HEK293 (cell line): ENCODE measurements around the gene NUDCD2.

Experiments
- CTCF ChIP-seq: fragments of 450-650 bp; formaldehyde crosslinking; IDR thresholded peaks from 2 replicates; pipeline ENCODE4 v1.5.1; 2016; ENCODE audit warnings: missing biosample characterization, missing genetic modification characterization
- REPIN1 ChIP-seq: fragments of 450-650 bp; formaldehyde crosslinking; IDR thresholded peaks from 2 replicates; pipeline ENCODE4 v1.5.1; 2017; ENCODE audit warnings: missing biosample characterization, missing genetic modification characterization, low read depth
- SP2 ChIP-seq: fragments of 450-650 bp; formaldehyde crosslinking; IDR thresholded peaks from 2 replicates; pipeline ENCODE4 v1.5.1; 2016; ENCODE audit warnings: missing biosample characterization, missing genetic modification characterization
- YY1 ChIP-seq: fragments of 450-650 bp; formaldehyde crosslinking; IDR thresholded peaks from 2 replicates; pipeline ENCODE4 v1.5.1; 2018; ENCODE audit warnings: missing biosample characterization, missing genetic modification characterization
- ZBTB7A ChIP-seq: fragments of 450-650 bp; formaldehyde crosslinking; IDR thresholded peaks from 2 replicates; pipeline ENCODE4 v1.5.1; 2016; ENCODE audit warnings: low read depth, missing biosample characterization, missing genetic modification characterization
- ZNF133 ChIP-seq: fragments of 450-650 bp; formaldehyde crosslinking; IDR thresholded peaks from 2 replicates; pipeline ENCODE4 v1.5.1; 2016; ENCODE audit warnings: missing biosample characterization, missing genetic modification characterization
- ZNF423 ChIP-seq: fragments of 450-650 bp; formaldehyde crosslinking; IDR thresholded peaks from 2 replicates; pipeline ENCODE4 v1.5.1; 2016; ENCODE audit warnings: missing biosample characterization, missing genetic modification characterization
- ZNF530 ChIP-seq: fragments of 450-650 bp; formaldehyde crosslinking; IDR thresholded peaks from 2 replicates; pipeline ENCODE4 v1.5.1; 2016; ENCODE audit warnings: low read depth, missing biosample characterization, missing genetic modification characterization
- ZNF561 ChIP-seq: fragments of 450-650 bp; IDR thresholded peaks from 2 replicates; pipeline ENCODE4 v1.5.1; 2018; ENCODE audit warnings: missing biosample characterization, missing genetic modification characterization, borderline replicate concordance
- ZNF639 ChIP-seq: fragments of 450-650 bp; formaldehyde crosslinking; IDR thresholded peaks from 2 replicates; pipeline ENCODE4 v1.5.1; 2016; ENCODE audit warnings: missing biosample characterization, missing genetic modification characterization
- ZSCAN23 ChIP-seq: fragments of 450-650 bp; formaldehyde crosslinking; IDR thresholded peaks from 2 replicates; pipeline ENCODE4 v1.5.1; 2016; ENCODE audit warnings: missing biosample characterization, missing genetic modification characterization
- TF ChIP-seq, protein P1 (sequence below): fragments of 450-650 bp; formaldehyde crosslinking; IDR thresholded peaks from 2 replicates; pipeline ENCODE4 v1.5.1; 2016; ENCODE audit warnings: missing biosample characterization, missing genetic modification characterization

DNA sequence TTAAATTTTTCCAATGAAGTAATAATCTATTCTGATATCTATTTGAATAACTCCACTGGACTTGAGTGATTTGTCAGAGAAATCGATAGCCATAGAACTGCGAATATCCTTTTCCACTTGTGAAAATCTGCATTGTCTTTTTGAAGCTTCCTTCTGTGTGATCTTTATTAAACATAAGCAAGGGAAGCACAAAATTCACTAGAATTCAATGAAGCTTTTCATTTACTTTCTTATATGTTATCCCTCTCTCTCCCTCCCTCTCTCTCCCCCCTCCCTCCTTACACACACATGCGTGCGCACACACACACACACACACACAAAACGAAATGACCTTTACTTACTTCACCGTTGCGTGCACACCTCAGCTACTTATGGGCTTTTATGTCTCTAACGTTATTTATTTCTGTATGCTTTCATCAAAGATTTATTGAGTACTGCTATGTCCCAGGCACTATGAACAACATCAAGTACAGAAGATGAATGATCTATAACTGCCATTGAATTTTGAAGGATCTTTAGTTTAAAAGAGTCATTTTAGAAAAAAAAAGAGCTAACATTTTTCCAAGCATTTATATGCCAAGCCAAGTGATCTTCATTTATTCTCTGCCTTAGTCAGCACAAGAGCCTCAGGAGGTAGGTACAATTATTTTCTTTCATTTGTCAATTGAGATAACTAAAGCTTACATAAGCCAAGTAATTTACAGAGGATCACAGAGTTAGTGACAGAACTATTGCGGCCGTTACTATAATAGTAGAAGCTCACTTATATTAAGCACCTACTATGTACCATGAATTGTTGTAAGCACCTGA, 55.3 kb downstream of the NUDCD2 start:
- no peak for TF ChIP-seq REPIN1 (tag by site-specific recombination)
- no peak for TF ChIP-seq ZSCAN23 (tag by site-specific recombination)
- no peak for TF ChIP-seq ZNF423 (tag by site-specific recombination)
- TF ChIP-seq YY1: no peak
- no peak for TF ChIP-seq CTCF (tag by site-specific recombination)
- TF ChIP-seq ZNF561 (tag by site-specific recombination): no peak
- no peak for TF ChIP-seq ZNF530
- TF ChIP-seq ZNF133 (tag by site-specific recombination): no peak
- no peak for TF ChIP-seq ZNF639 (tag by site-specific recombination)
- TF ChIP-seq ZBTB7A (tag by site-specific recombination): no peak
- no peak for TF ChIP-seq SP2
- TF ChIP-seq, protein P1, sequence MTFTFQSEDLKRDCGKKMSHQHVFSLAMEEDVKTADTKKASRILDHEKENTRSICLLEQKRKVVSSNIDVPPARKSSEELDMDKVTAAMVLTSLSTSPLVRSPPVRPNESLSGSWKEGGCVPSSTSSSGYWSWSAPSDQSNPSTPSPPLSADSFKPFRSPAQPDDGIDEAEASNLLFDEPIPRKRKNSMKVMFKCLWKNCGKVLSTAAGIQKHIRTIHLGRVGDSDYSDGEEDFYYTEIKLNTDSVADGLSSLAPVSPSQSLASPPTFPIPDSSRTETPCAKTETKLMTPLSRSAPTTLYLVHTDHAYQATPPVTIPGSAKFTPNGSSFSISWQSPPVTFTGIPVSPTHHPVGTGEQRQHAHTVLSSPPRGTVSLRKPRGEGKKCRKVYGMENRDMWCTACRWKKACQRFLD (tag by site-specific recombination): no peak
